ENCODE data around the gene HAUS7. TPM values are rescaled to one million over a fixed set of nuclear protein-coding genes. Genes with fewer than 3 reads are reported as not detected.

HAUS7 gene
- total RNA-seq, 1 experiment from 2014 or later, result 21.3 TPM

GRCh38 chrX:153439977-153440376 is 30.4 kb downstream of the HAUS7 start:
- DNase-seq (ENCODE audit: low read depth), result no peak

- peak; percentile 0 for DNase-seq (ENCODE audit: low read depth)
These were observed 31.8 kb downstream of the HAUS7 start for GRCh38 chrX:153438532-153438931.

- no peak for DNase-seq (ENCODE audit: low read depth)
These were observed 34.5 kb downstream of the HAUS7 start for GRCh38 chrX:153435845-153436244.

GRCh38 chrX:153434801-153435200 is 35.6 kb downstream of the HAUS7 start:
- no peak for DNase-seq (ENCODE audit: low read depth)

- no peak for DNase-seq (ENCODE audit: low read depth)
These were observed 36.5 kb downstream of the HAUS7 start for GRCh38 chrX:153433781-153434285.

- DNase-seq (ENCODE audit: low read depth), result no peak
These were observed 37.2 kb downstream of the HAUS7 start for GRCh38 chrX:153433161-153433680.

GRCh38 chrX:153430796-153431195 is 39.6 kb downstream of the HAUS7 start:
- no peak for DNase-seq (ENCODE audit: low read depth)

- DNase-seq (ENCODE audit: low read depth), result no peak
These were observed 44.2 kb downstream of the HAUS7 start for GRCh38 chrX:153426204-153426603.

GRCh38 chrX:153423652-153424051 is 46.7 kb downstream of the HAUS7 start:
- no peak for DNase-seq (ENCODE audit: low read depth)

- DNase-seq (ENCODE audit: low read depth), result no peak
These were observed 48.5 kb downstream of the HAUS7 start for GRCh38 chrX:153421856-153422255.

- DNase-seq (ENCODE audit: low read depth), result no peak
These were observed 49.4 kb downstream of the HAUS7 start for GRCh38 chrX:153420851-153421599.

- no peak for DNase-seq (ENCODE audit: low read depth)
These were observed 52.7 kb downstream of the HAUS7 start for GRCh38 chrX:153417637-153418036.

- DNase-seq (ENCODE audit: low read depth), result no peak
These were observed 53.5 kb downstream of the HAUS7 start for GRCh38 chrX:153416781-153417450.

- no peak for DNase-seq (ENCODE audit: low read depth)
These were observed 55.4 kb downstream of the HAUS7 start for GRCh38 chrX:153414856-153415510.

GRCh38 chrX:153413731-153414130 is 56.6 kb downstream of the HAUS7 start:
- no peak for DNase-seq (ENCODE audit: low read depth)

GRCh38 chrX:153412746-153413720 is 57.3 kb downstream of the HAUS7 start:
- no peak for DNase-seq (ENCODE audit: low read depth)

- no peak for DNase-seq (ENCODE audit: low read depth)
These were observed 58.3 kb downstream of the HAUS7 start for GRCh38 chrX:153411988-153412574.

- DNase-seq (ENCODE audit: low read depth), result no peak
These were observed 59.0 kb downstream of the HAUS7 start, which contains the start of gene ZFP92 for GRCh38 chrX:153411255-153411987. Gene ZFP92 (plus strand): TSS chrX:153411472. CDS start chrX:153418323, 6,851 bp downstream.

- DNase-seq (ENCODE audit: low read depth), result no peak
These were observed 59.5 kb downstream of the HAUS7 start for GRCh38 chrX:153410888-153411254.

GRCh38 chrX:153410373-153410772 is 60.0 kb downstream of the HAUS7 start:
- DNase-seq (ENCODE audit: low read depth), result no peak

All from RPMI7951 (cell line).